ENCODE measurements around the gene PKNOX2. TPM values are rescaled to one million over a fixed set of nuclear protein-coding genes. Genes with fewer than 3 reads are reported as not detected.
A peak's percentile ranks its signal among the peaks of the same experiment; 100 is the strongest.

The PKNOX2 gene
- total RNA-seq, 2 experiments from 2014 or later, result not detected

GRCh38 chr11:125348141-125348651, 183.6 kb downstream of the PKNOX2 start:
- no peak for DNase-seq
- no peaks in the 10 kb centered on the region for H3K9me3 Mint-ChIP-seq
- H3K27me3 Mint-ChIP-seq, result peaks cover 4% of the 10 kb centered on the region
- POLR2A ChIA-PET, result no interaction called here
- no peaks in the 10 kb centered on the region for H3K4me1 Mint-ChIP-seq
- no peak overlapping the region for H3K4me3 Mint-ChIP-seq
- H3K27ac Mint-ChIP-seq, result no peak overlapping the region
- CTCF ChIA-PET, result no interaction called here
- no peaks in the 10 kb centered on the region for H3K36me3 Mint-ChIP-seq (ENCODE audit: low read depth)

- no peaks in the 10 kb centered on the region for H3K9me3 Mint-ChIP-seq
- POLR2A ChIA-PET, result no interaction called here
- H3K27me3 Mint-ChIP-seq, result peaks cover 4% of the 10 kb centered on the region
- CTCF ChIA-PET, result interaction anchor here (0.7 kb wide), 2 partner anchors 207 to 607 kb away, joined by 3 read pairs; no protein-coding TSS in a partner anchor
- H3K27ac Mint-ChIP-seq, result no peak overlapping the region
- DNase-seq, result peak; percentile 27
- H3K4me1 Mint-ChIP-seq, result no peaks in the 10 kb centered on the region
- H3K4me3 Mint-ChIP-seq, result no peak overlapping the region
- H3K36me3 Mint-ChIP-seq (ENCODE audit: low read depth), result no peaks in the 10 kb centered on the region
These were observed 184.2 kb downstream of the PKNOX2 start for GRCh38 chr11:125348674-125349309.

GRCh38 chr11:125350206-125351032, 185.9 kb downstream of the PKNOX2 start:
- DNase-seq, result no peak
- Mint-ChIP-seq H3K9me3 (no peaks in the 10 kb centered on the region), H3K36me3 (ENCODE audit: low read depth) (no peaks in the 10 kb centered on the region), H3K27ac (no peak overlapping the region), H3K4me1 (peaks cover 2% of the 10 kb centered on the region), H3K4me3 (no peak overlapping the region), H3K27me3 (peaks cover 4% of the 10 kb centered on the region)
- ChIA-PET CTCF (no interaction called here), POLR2A (no interaction called here)

GRCh38 chr11:125351033-125351867, 186.7 kb downstream of the PKNOX2 start:
- CTCF ChIA-PET, result no interaction called here
- H3K36me3 Mint-ChIP-seq (ENCODE audit: low read depth), result no peaks in the 10 kb centered on the region
- H3K4me3 Mint-ChIP-seq, result no peak overlapping the region
- no peaks in the 10 kb centered on the region for H3K9me3 Mint-ChIP-seq
- POLR2A ChIA-PET, result no interaction called here
- no peak overlapping the region for H3K27ac Mint-ChIP-seq
- peaks cover 4% of the 10 kb centered on the region for H3K4me1 Mint-ChIP-seq
- no peak for DNase-seq
- peaks cover 2% of the 10 kb centered on the region for H3K27me3 Mint-ChIP-seq

- peaks cover 4% of the 10 kb centered on the region for H3K4me1 Mint-ChIP-seq
- no peaks in the 10 kb centered on the region for H3K9me3 Mint-ChIP-seq
- peaks cover 2% of the 10 kb centered on the region for H3K27me3 Mint-ChIP-seq
- POLR2A ChIA-PET, result no interaction called here
- H3K27ac Mint-ChIP-seq, result no peak overlapping the region
- H3K36me3 Mint-ChIP-seq (ENCODE audit: low read depth), result no peaks in the 10 kb centered on the region
- no peak overlapping the region for H3K4me3 Mint-ChIP-seq
- CTCF ChIA-PET, result no interaction called here
- no peak for DNase-seq
These were observed 187.3 kb downstream of the PKNOX2 start for GRCh38 chr11:125351868-125352250.

GRCh38 chr11:125356797-125357196, 192.2 kb downstream of the PKNOX2 start:
- Mint-ChIP-seq H3K4me3 (no peak overlapping the region), H3K9me3 (no peaks in the 10 kb centered on the region), H3K4me1 (peaks cover 4% of the 10 kb centered on the region), H3K36me3 (ENCODE audit: low read depth) (no peaks in the 10 kb centered on the region), H3K27ac (no peak overlapping the region), H3K27me3 (peaks cover 2% of the 10 kb centered on the region)
- ChIA-PET POLR2A (no interaction called here), CTCF (interaction anchor here (2.5 kb wide), 1 partner anchor 12 kb away, joined by 8 read pairs; no protein-coding TSS in a partner anchor)
- no peak for DNase-seq

GRCh38 chr11:125357551-125357950, 193.0 kb downstream of the PKNOX2 start:
- CTCF ChIA-PET, result interaction anchor here (2.5 kb wide), 1 partner anchor 12 kb away, joined by 8 read pairs; no protein-coding TSS in a partner anchor
- Mint-ChIP-seq H3K36me3 (ENCODE audit: low read depth) (no peaks in the 10 kb centered on the region), H3K9me3 (no peaks in the 10 kb centered on the region), H3K27ac (no peak overlapping the region), H3K4me3 (no peak overlapping the region), H3K27me3 (no peaks in the 10 kb centered on the region), H3K4me1 (peaks cover 4% of the 10 kb centered on the region)
- POLR2A ChIA-PET, result no interaction called here
- DNase-seq, result no peak

GRCh38 chr11:125358254-125358840, 193.8 kb downstream of the PKNOX2 start:
- no peaks in the 10 kb centered on the region for H3K36me3 Mint-ChIP-seq (ENCODE audit: low read depth)
- no peaks in the 10 kb centered on the region for H3K9me3 Mint-ChIP-seq
- H3K4me3 Mint-ChIP-seq, result no peak overlapping the region
- ChIA-PET CTCF (interaction anchor here (2.5 kb wide), 1 partner anchor 13 kb away, joined by 8 read pairs; no protein-coding TSS in a partner anchor), POLR2A (no interaction called here)
- no peak for DNase-seq
- no peaks in the 10 kb centered on the region for H3K27me3 Mint-ChIP-seq
- peaks cover 4% of the 10 kb centered on the region for H3K4me1 Mint-ChIP-seq
- H3K27ac Mint-ChIP-seq, result no peak overlapping the region

- Mint-ChIP-seq H3K4me3 (no peak overlapping the region), H3K27me3 (no peaks in the 10 kb centered on the region), H3K27ac (no peak overlapping the region), H3K4me1 (peaks cover 4% of the 10 kb centered on the region), H3K9me3 (no peaks in the 10 kb centered on the region), H3K36me3 (ENCODE audit: low read depth) (no peaks in the 10 kb centered on the region)
- no peak for DNase-seq
- POLR2A ChIA-PET, result no interaction called here
- CTCF ChIA-PET, result interaction anchor here (0.6 kb wide), 1 partner anchor 13 kb away, joined by 3 read pairs; no protein-coding TSS in a partner anchor
These were observed 194.6 kb downstream of the PKNOX2 start for GRCh38 chr11:125359130-125359529.

GRCh38 chr11:125360066-125360465, 195.5 kb downstream of the PKNOX2 start:
- H3K4me3 Mint-ChIP-seq, result no peak overlapping the region
- CTCF ChIA-PET, result no interaction called here
- H3K4me1 Mint-ChIP-seq, result peaks cover 4% of the 10 kb centered on the region
- H3K27me3 Mint-ChIP-seq, result no peaks in the 10 kb centered on the region
- H3K9me3 Mint-ChIP-seq, result no peaks in the 10 kb centered on the region
- H3K27ac Mint-ChIP-seq, result no peak overlapping the region
- H3K36me3 Mint-ChIP-seq (ENCODE audit: low read depth), result no peaks in the 10 kb centered on the region
- POLR2A ChIA-PET, result no interaction called here
- DNase-seq, result no peak

- Mint-ChIP-seq H3K9me3 (no peaks in the 10 kb centered on the region), H3K4me3 (no peak overlapping the region), H3K4me1 (no peaks in the 10 kb centered on the region), H3K27me3 (peaks cover 8% of the 10 kb centered on the region), H3K36me3 (ENCODE audit: low read depth) (no peaks in the 10 kb centered on the region), H3K27ac (no peak overlapping the region)
- ChIA-PET POLR2A (no interaction called here), CTCF (interaction anchor here (0.7 to 1.6 kb wide), 4 partner anchors 11 to 65 kb away, joined by 3 to 6 read pairs (median 3); no protein-coding TSS in a partner anchor)
- DNase-seq, result no peak
These were observed 199.7 kb downstream of the PKNOX2 start for GRCh38 chr11:125364121-125364826.
